ENCODE measurements around the gene SEC31B.

Gene SEC31B

DNA sequence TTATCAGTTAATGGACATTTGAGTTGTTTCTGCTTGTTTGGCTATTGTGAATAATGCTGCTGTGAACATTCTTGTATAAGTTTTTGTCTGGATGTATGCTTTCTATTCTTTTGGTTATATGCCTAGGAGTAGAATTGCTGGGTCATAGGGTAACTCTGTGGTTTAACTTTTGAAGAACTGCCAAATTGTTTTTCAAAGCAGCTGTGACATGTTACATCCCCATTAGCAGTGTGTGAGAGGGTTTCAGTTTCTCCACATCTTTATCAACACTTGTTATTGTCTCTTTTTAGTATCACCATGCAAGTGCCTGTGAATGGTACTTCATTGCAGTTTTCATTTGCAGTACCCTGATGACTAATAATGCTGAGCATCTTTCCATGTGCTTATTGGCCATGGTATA is 12.1 kb upstream of the SEC31B start:
- TF ChIP-seq, protein P1, sequence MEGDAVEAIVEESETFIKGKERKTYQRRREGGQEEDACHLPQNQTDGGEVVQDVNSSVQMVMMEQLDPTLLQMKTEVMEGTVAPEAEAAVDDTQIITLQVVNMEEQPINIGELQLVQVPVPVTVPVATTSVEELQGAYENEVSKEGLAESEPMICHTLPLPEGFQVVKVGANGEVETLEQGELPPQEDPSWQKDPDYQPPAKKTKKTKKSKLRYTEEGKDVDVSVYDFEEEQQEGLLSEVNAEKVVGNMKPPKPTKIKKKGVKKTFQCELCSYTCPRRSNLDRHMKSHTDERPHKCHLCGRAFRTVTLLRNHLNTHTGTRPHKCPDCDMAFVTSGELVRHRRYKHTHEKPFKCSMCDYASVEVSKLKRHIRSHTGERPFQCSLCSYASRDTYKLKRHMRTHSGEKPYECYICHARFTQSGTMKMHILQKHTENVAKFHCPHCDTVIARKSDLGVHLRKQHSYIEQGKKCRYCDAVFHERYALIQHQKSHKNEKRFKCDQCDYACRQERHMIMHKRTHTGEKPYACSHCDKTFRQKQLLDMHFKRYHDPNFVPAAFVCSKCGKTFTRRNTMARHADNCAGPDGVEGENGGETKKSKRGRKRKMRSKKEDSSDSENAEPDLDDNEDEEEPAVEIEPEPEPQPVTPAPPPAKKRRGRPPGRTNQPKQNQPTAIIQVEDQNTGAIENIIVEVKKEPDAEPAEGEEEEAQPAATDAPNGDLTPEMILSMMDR (IDR thresholded peaks at IDR 0.05; ENCODE audit: low read depth, low read length, missing control alignments) = no peak
- H3K4me3 ChIP-seq (ENCODE audit: low read depth, low read length) = no peak overlapping the region
- no peak for DNase-seq (ENCODE audit: low read depth)

DNA sequence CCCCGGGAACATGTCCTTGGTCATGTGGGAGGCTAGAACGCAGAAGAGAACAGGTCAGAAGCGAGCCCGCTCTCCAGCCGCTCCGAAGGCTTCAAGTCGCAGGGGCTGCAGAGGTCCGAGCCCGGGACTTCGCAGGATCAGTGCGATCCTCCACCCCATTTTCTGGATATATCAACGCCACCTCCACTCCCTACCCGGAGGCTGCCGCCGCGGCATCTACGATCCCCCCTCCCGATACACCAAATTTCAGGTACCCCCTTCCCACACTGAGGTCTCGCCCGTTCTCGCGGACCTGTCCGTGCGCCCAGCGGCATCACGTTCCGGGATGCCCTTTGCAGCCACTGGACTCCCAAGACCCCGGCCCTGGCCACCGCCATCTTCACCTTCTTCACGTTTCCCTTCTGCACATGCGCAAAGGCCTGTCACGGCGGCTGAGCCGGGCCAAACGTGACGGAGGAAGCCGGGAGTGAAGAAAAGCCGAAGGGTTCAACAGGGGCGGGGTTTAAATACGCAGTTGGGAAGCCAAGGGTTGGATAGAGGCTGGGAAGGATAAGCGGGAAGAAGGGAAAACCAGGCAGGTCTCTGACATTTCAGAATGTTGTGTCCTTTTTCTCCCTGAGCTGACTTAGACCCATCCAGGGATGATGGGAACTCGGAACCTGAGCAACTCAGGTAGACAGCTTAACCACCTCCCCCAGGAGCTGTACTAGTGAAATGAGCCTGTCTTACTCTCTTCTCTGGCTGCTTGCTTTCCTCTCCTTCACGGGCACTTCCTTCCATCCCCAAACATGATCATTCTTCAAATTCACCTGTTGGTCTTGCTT is 10.0 kb upstream of the SEC31B start, which contains the start of gene NDUFB8:
Gene NDUFB8, minus strand, starts transcription at position 397 of the 824 bp plus-strand sequence. Its CDS starts 20 bp downstream, at position 377.
- peak; percentile 53 for DNase-seq (ENCODE audit: low read depth)
- TF ChIP-seq, protein P1 (IDR thresholded peaks at IDR 0.05; ENCODE audit: low read depth, low read length, missing control alignments) = no peak
- H3K4me3 ChIP-seq (ENCODE audit: low read depth, low read length) = peak within 1 kb of the TSS; percentile 86

DNA sequence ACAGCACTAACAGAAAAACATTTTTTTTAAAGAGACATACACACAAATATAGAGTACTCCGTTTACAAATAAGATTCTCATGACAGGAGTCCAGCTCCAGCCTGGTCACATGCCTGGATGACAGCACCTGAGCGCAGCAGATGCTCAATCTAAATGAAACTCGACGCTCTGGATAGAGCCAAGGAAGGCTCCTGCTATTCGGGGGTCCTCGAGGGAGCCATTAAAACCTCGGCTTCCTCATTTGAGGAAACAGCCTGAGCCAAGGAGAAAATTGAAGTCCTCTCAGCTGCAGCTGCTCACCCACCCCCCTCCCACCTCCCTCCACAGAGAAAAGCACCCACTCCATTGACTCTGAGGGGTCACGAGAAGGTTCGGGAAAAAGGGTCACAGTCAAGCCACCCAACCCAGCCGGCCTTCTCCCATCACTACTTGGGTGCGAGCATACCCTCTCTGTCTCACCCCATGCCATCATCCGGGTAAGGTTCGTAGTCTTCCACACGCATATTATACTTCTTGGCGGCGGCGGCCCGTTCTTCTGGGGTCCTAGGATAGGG is 9.3 kb upstream of the SEC31B start:
- peak overlapping the region; percentile 86 for H3K4me3 ChIP-seq (ENCODE audit: low read depth, low read length)
- TF ChIP-seq, protein P1 (IDR thresholded peaks at IDR 0.05; ENCODE audit: low read depth, low read length, missing control alignments) = no peak
- DNase-seq (ENCODE audit: low read depth) = no peak

DNA sequence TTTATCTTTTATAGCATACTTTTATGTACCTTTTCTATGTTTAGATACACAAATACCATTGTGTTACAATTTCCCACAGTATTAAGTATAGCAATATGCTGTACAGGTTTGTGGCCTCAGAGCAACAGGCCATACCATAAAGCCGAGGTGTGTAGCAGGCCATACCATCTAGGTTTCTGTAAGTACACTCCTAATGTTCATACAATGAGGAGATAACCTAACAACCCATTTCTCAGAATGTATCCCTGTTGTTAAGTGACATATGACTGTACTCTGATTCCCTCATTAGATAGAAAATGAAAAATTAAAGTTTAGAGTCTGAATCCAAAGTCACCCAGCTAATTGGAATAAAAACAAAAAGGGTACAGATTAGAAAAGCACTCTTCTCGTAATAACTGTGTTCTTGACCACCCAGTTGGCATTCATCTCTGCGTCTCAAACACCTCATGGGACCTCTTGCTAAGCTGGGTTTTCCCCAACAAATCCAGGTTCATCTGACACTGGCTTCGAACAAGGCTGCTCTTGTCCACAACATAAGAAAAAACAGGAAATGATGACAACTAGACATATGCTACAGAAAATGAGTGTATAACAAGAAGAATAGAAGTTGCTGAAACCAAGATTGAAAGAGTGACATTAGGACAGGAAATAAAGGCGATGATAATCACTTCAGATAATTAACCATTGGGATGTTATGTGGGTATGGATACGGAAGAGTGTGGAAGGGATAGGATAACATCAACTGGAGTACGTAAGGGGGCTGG is 8.6 kb upstream of the SEC31B start:
- DNase-seq (ENCODE audit: low read depth) = no peak
- H3K4me3 ChIP-seq (ENCODE audit: low read depth, low read length) = peak overlapping the region; percentile 86
- TF ChIP-seq, protein P1 (IDR thresholded peaks at IDR 0.05; ENCODE audit: low read depth, low read length, missing control alignments) = no peak

DNA sequence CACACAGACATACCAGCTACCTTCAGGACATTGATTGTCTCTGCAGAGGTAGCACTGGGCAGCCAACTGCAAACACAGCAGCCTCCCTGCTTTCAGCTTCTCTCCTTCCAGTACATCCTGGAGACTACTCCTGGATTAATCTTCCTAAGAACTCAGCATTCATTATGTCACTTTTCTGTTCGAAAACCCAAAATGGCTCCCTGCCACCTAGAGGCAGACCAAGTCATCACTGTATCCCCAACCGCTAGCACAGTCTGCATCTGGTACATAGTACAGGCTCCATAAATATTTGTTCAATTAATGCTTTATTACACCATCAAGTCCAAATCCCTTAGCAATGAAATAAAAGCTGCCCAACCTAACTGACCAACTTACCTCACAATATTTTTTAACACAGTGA is 5.0 kb upstream of the SEC31B start:
- DNase-seq (ENCODE audit: low read depth) = no peak
- no peak overlapping the region for H3K4me3 ChIP-seq (ENCODE audit: low read depth, low read length)
- TF ChIP-seq, protein P1 (IDR thresholded peaks at IDR 0.05; ENCODE audit: low read depth, low read length, missing control alignments) = no peak

DNA sequence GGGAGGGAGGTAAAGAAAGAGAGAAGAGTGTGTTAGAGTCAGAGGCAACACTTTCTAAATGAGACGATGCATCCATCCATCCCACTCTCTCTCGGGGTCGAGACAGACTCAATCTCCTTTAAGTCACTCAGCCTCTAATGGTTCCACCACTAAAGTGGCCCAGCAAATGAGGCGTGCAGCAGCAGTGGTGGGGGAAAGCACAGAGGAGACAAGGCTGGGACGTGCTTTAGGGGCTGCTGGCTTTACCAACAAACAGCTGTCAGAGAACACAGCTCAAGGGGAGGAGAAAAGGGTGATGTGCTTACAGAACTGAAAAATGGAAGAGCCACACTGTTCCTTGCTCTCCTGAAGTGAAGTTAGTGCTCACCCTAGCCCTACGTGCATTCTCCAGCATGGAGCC is 4.5 kb upstream of the SEC31B start:
- DNase-seq (ENCODE audit: low read depth) = no peak
- H3K4me3 ChIP-seq (ENCODE audit: low read depth, low read length) = no peak overlapping the region
- TF ChIP-seq, protein P1 (IDR thresholded peaks at IDR 0.05; ENCODE audit: low read depth, low read length, missing control alignments) = no peak

Measured in GM12864 (cell line).